ENCODE results near the gene RAB3D. TPM values are rescaled to one million over a fixed set of nuclear protein-coding genes. Genes with fewer than 3 reads are reported as not detected.
"Not testable (repeated sequence)": the region's sequence is repeated elsewhere in the genome, so short reads cannot be mapped to it uniquely, and the experiment has no call there.

The RAB3D gene
- total RNA-seq, 1 donor from 2014 or later = 19.8 TPM

DNA sequence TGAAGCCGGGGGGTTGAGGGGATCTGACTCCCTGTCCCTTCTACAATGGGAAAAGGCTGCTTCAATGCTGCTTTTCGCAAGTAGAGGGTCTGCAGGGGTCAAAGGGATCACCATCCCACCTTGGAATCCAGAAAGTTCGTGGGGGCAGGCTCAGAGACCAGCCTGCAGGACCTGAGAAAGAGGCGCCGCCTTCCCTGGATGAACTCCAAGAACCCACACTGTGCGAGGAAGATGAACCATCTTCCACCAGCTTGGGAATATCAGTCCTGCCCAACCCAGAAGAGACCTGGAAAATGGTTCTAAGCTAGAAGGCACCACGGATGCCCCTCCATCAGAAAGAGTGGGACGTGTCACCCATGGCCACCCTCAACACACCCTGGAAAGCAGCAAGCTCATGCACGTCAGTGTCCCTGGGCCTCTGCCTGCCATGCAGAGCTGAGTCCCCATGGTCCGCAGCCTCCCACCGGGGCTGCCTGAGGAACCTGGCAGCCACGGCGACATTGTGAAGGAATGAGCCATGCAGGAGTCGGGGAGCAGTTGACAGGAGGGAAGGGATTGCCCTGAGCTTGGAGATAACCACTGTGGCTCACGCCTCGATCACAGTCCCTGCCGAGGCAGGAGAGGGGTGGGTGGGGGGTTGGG, 14.6 kb downstream of the RAB3D start:
- Histone ChIP-seq H3K36me3 (ENCODE audit: control insufficient read depth, insufficient read depth, low read length) (peaks cover 1% of the 10 kb centered on the region), H3K27me3 (ENCODE audit: control insufficient read depth, insufficient read depth, low read length) (no peaks in the 10 kb centered on the region), H3K4me3 (ENCODE audit: low read depth, low read length) (no peak overlapping the region)
- no peak for DNase-seq (ENCODE audit: low read depth)
- TF ChIP-seq, protein P1, sequence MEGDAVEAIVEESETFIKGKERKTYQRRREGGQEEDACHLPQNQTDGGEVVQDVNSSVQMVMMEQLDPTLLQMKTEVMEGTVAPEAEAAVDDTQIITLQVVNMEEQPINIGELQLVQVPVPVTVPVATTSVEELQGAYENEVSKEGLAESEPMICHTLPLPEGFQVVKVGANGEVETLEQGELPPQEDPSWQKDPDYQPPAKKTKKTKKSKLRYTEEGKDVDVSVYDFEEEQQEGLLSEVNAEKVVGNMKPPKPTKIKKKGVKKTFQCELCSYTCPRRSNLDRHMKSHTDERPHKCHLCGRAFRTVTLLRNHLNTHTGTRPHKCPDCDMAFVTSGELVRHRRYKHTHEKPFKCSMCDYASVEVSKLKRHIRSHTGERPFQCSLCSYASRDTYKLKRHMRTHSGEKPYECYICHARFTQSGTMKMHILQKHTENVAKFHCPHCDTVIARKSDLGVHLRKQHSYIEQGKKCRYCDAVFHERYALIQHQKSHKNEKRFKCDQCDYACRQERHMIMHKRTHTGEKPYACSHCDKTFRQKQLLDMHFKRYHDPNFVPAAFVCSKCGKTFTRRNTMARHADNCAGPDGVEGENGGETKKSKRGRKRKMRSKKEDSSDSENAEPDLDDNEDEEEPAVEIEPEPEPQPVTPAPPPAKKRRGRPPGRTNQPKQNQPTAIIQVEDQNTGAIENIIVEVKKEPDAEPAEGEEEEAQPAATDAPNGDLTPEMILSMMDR (IDR thresholded peaks at IDR 0.05; ENCODE audit: insufficient read depth, low read length, poor library complexity, severe bottlenecking) = no peak

DNA sequence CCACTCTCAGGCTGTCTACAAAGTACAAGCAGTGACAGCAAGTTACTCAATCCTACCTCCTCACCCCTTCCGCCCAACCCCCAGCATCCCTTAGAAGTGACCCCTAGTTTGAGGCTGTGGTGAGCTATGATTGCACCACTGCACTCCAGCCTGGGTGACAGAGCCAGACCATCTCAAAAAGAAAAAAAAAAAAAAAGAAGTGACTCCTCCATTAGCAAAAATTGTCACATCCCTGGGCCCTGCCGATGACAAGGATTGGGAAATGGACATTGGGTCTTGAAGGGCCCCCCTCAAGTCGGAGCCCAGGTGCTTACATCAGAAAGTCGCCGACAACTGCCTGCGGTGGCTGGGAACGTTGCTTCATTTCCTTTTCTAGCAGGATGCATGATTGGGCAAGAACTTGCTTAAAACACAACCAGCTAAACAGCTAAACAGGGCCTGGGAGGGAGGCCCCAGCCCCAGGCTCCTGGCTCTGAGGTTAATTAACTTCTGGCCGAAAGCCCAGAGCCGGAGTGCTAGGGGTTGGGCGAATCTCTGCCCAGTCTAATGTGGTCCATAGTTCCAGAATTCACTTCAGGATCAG, 15.3 kb downstream of the RAB3D start:
- DNase-seq (ENCODE audit: low read depth) = peak; percentile 88
- no peak overlapping the region for H3K4me3 ChIP-seq (ENCODE audit: low read depth, low read length)
- no peaks in the 10 kb centered on the region for H3K27me3 ChIP-seq (ENCODE audit: control insufficient read depth, insufficient read depth, low read length)

DNA sequence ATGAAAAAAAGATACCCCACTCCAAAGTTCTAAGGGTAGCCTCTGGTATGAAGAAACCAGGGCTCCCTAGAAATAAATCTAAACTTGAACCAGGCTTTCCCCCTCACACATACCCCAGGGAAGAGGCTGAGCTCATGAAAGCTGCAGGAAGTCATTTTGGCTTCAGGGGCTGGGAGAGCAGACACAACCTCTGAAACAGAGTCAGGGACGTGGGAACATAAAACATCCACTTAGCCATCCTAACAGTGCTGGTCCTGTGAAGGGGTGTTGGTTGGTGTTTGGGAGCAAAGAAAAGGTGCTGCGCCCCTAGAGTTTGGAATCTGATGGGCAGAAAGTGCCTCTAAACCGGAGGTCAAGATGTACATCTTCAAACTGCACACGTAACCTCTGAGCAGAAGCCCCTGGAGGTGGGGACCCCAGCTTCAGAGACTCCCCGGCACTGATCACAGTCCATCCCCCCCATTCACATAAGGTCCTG, 15.8 kb downstream of the RAB3D start:
- TF ChIP-seq, protein P1 (IDR thresholded peaks at IDR 0.05; ENCODE audit: insufficient read depth, low read length, poor library complexity, severe bottlenecking) = no peak
- H3K27me3 ChIP-seq (ENCODE audit: control insufficient read depth, insufficient read depth, low read length) = no peaks in the 10 kb centered on the region
- peaks cover 1% of the 10 kb centered on the region for H3K36me3 ChIP-seq (ENCODE audit: control insufficient read depth, insufficient read depth, low read length)
- DNase-seq (ENCODE audit: low read depth) = no peak
- no peak overlapping the region for H3K4me3 ChIP-seq (ENCODE audit: low read depth, low read length)

More for the DNA sequence above, 15.3 kb downstream of the RAB3D start:
- peaks cover 1% of the 10 kb centered on the region for H3K36me3 ChIP-seq (ENCODE audit: control insufficient read depth, insufficient read depth, low read length)
- TF ChIP-seq, protein P1 (IDR thresholded peaks at IDR 0.05; ENCODE audit: insufficient read depth, low read length, poor library complexity, severe bottlenecking) = no peak

DNA sequence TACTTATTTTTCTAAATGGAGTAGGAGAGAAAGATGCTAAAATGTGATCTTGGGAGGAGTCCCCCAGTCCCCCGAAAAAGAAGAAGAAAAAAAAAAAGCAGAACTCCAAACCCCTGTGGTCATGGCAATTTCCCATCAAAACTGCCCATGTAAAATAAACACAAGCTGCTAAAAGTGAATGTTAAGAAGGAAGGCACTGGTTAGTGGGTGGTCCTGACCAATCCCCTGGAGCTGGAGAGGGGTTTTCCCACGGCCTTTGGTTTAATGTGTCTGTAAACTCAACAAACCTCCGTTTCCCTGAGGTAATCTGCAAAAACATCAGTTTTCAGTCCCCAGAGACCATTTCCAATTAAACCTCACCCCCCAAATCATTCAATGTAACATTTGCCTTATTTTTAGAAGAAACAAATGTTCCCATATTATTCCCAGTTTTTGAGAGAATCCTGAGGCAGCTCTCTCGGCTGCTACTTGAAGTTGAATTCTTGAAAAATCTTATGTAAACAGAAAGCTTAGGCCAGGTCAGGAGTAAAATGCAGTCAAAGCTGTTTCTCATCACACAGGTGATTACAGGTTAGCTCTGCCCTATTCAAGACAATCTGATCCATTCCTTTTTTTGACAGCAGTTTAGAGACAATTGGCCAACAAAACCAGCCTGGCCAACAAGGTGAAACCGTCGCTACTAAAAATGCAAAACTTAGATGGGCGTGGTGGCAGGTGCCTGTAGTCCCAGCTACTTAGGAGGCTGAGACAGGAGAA, 17.0 kb downstream of the RAB3D start:
- no peaks in the 10 kb centered on the region for H3K27me3 ChIP-seq (ENCODE audit: control insufficient read depth, insufficient read depth, low read length)
- DNase-seq (ENCODE audit: low read depth) = no peak

DNA sequence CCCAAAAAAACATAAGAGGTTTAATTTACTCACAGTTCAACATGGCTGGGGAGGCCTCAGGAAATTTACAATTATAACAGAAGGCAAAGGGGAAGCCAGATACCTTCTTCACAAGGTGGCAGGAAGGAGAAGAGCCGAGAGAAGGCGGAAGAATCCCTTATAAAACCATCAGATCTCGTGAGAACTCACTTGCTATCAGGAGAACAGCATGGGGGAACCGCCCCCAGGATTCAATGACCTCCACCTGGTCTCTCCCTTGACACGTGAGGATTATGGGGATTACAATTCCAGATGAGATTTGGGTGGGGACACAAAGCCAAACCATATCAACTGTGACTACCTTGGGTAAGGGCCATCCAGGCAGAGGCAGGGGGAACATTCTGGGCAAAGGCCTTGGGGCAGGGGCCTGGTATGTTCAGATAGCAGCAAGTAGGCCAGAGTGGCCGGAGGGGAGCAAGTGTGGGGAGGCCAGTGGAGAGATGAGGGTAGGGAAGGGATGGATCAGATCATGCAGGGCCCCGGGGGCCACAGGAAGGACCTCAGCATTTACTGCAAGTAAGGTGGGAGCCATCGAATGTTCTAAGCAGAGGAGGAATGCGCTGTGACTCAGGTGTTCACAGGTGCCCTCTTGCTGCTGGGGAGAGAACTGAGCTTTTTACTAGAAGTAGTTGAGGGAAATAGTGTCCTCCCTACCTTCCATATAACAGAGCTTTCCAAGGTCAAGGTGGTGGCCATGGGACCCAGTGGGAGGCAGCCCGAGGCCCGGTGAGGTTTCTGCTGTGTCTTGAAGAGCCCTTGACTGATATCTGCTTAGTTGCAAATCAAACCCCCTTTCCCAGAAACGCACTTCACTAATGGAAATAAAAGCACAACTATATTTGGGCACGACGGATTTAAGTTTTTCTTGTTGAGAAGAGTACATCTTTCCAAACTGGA, 18.0 kb downstream of the RAB3D start:
- TF ChIP-seq, protein P1 (IDR thresholded peaks at IDR 0.05; ENCODE audit: insufficient read depth, low read length, poor library complexity, severe bottlenecking) = no peak
- H3K4me3 ChIP-seq (ENCODE audit: low read depth, low read length) = no peak overlapping the region
- no peak for DNase-seq (ENCODE audit: low read depth)
- H3K36me3 ChIP-seq (ENCODE audit: control insufficient read depth, insufficient read depth, low read length) = peaks cover 1% of the 10 kb centered on the region
- H3K27me3 ChIP-seq (ENCODE audit: control insufficient read depth, insufficient read depth, low read length) = no peaks in the 10 kb centered on the region

More for the DNA sequence above, 17.0 kb downstream of the RAB3D start:
- H3K4me3 ChIP-seq (ENCODE audit: low read depth, low read length) = no peak overlapping the region
- TF ChIP-seq, protein P1 (IDR thresholded peaks at IDR 0.05; ENCODE audit: insufficient read depth, low read length, poor library complexity, severe bottlenecking) = no peak
- peaks cover 1% of the 10 kb centered on the region for H3K36me3 ChIP-seq (ENCODE audit: control insufficient read depth, insufficient read depth, low read length)

DNA sequence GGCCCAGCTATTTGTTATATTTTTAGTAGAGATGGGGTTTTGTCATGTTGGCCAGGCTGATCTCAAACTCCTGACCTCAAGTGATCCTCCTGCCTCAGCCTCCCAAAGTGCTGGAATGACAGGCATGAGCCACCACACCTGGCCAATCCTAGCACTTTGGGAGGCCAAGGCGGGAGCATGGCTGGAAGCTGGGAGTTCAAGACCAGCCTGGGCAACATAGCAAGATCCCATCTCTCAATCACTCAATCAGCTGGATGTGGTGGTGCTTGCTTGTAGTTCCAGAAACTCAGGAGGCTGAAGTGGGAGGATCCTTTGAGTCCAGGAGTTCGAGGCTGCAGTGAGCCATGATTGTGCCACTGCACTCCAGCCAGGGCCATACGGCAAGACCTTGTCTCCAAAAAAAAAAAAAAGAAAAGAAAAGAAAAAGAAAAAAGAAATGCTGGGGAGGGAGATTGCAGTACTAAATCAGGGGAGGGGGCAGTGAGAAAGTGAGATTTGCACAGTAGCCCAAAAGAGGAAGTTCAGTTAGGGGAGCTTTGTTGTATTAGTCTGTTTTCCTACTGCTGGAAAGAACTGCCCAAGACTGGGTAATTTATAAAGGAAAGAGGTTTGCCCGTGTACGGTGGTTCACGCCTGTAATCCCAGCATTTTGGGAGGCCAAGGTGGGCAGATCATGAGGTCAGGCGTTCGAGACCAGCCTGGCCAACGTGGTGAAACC, 19.0 kb downstream of the RAB3D start:
- H3K27me3 ChIP-seq (ENCODE audit: control insufficient read depth, insufficient read depth, low read length); H3K36me3 ChIP-seq (ENCODE audit: control insufficient read depth, insufficient read depth, low read length); DNase-seq (ENCODE audit: low read depth); H3K4me3 ChIP-seq (ENCODE audit: low read depth, low read length): not testable (repeated sequence)

Measured in kidney epithelial cell (primary cell).